Transverse colon (tissue), 4 donors: ENCODE measurements around the gene RALGPS1.

Experiments
- EP300 ChIP-seq: sonication (generic); formaldehyde crosslinking; IDR thresholded peaks from one replicate; pipeline ENCODE4 v1.6.1; 2017; ENCODE audit warnings: antibody characterized with exemption, low read depth
- POLR2A ChIP-seq: fragments of 450-650 bp; IDR thresholded peaks from one replicate; pipeline ENCODE4 v1.6.1; 2016; ENCODE audit warnings: antibody characterized with exemption, mild to moderate bottlenecking, moderate library complexity
- POLR2AphosphoS5 ChIP-seq, 3 donors: sonication (generic); formaldehyde crosslinking; IDR thresholded peaks; one replicate each; pipeline ENCODE4 v1.6.1; 2016; ENCODE audit warnings: antibody characterized with exemption in 3 of 3
- TF ChIP-seq, protein P1 (sequence below), 5 experiments: fragments of 200-600 bp in 3 of 5; fragments of 450-650 bp in 2 of 5; sonication (generic) in 3 of 5; IDR thresholded peaks; 1 replicate in 2 of 5; 2 replicates in 3 of 5; pipeline ENCODE4 v1.5.1; 2016 to 2017; ENCODE audit warnings: antibody characterized with exemption in 5 of 5, inconsistent platforms in 3 of 5, mild to moderate bottlenecking in 2 of 5, moderate library complexity in 1 of 5

GRCh38 chr9:126988857-126989256, 74.3 kb downstream of the RALGPS1 start:
- TF ChIP-seq POLR2AphosphoS5 (IDR thresholded peaks at IDR 0.05) (no peak), EP300 (no peak), POLR2A (no peak)
- TF ChIP-seq, protein P1, sequence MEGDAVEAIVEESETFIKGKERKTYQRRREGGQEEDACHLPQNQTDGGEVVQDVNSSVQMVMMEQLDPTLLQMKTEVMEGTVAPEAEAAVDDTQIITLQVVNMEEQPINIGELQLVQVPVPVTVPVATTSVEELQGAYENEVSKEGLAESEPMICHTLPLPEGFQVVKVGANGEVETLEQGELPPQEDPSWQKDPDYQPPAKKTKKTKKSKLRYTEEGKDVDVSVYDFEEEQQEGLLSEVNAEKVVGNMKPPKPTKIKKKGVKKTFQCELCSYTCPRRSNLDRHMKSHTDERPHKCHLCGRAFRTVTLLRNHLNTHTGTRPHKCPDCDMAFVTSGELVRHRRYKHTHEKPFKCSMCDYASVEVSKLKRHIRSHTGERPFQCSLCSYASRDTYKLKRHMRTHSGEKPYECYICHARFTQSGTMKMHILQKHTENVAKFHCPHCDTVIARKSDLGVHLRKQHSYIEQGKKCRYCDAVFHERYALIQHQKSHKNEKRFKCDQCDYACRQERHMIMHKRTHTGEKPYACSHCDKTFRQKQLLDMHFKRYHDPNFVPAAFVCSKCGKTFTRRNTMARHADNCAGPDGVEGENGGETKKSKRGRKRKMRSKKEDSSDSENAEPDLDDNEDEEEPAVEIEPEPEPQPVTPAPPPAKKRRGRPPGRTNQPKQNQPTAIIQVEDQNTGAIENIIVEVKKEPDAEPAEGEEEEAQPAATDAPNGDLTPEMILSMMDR (IDR thresholded peaks at IDR 0.05), result no peak
